ENCODE data around the gene HEPN1.
A peak's percentile ranks its signal among the peaks of the same experiment; 100 is the strongest.

Gene HEPN1

GRCh38 chr11:124899383-124900145 is 19.5 kb upstream of the HEPN1 start:
- no peak for DNase-seq (ENCODE audit: low read depth in 2 of 2)

GRCh38 chr11:124900464-124900863 is 18.6 kb upstream of the HEPN1 start:
- DNase-seq (ENCODE audit: low read depth in 2 of 2) = no peak

- DNase-seq (ENCODE audit: low read depth in 2 of 2) = no peak
These were observed 16.4 kb upstream of the HEPN1 start for GRCh38 chr11:124902616-124903015.

- no peak for DNase-seq (ENCODE audit: low read depth in 2 of 2)
These were observed 3.3 kb upstream of the HEPN1 start for GRCh38 chr11:124915541-124916369.

- no peak for DNase-seq (ENCODE audit: low read depth in 2 of 2)
These were observed 2.7 kb upstream of the HEPN1 start for GRCh38 chr11:124916370-124916710.

- DNase-seq (ENCODE audit: low read depth in 2 of 2) = no peak
These were observed 1.9 kb upstream of the HEPN1 start for GRCh38 chr11:124917115-124917637.

GRCh38 chr11:124919898-124920297 is 848 bp downstream of the HEPN1 start:
- no peak for DNase-seq (ENCODE audit: low read depth in 2 of 2)

GRCh38 chr11:124920356-124920755 is 1.3 kb downstream of the HEPN1 start:
- DNase-seq (ENCODE audit: low read depth in 2 of 2) = no peak

- peak; percentile 68 to 69 for DNase-seq (ENCODE audit: low read depth in 2 of 2)
These were observed 2.0 kb downstream of the HEPN1 start for GRCh38 chr11:124920870-124921609.

GRCh38 chr11:124922831-124923230 is 3.8 kb downstream of the HEPN1 start:
- DNase-seq (ENCODE audit: low read depth in 2 of 2) = no peak

GRCh38 chr11:124923296-124923695 is 4.2 kb downstream of the HEPN1 start:
- DNase-seq (ENCODE audit: low read depth in 2 of 2) = no peak

GRCh38 chr11:124928942-124929665 is 10.1 kb downstream of the HEPN1 start:
- no peak for DNase-seq (ENCODE audit: low read depth in 2 of 2)

- DNase-seq (ENCODE audit: low read depth in 2 of 2) = no peak
These were observed 11.7 kb downstream of the HEPN1 start for GRCh38 chr11:124930799-124931198.

GRCh38 chr11:124934862-124935547 is 16.0 kb downstream of the HEPN1 start:
- no peak for DNase-seq (ENCODE audit: low read depth in 2 of 2)

- DNase-seq (ENCODE audit: low read depth in 2 of 2) = no peak
These were observed 16.8 kb downstream of the HEPN1 start, which contains the start of gene HEPACAM for GRCh38 chr11:124935548-124936514. HEPACAM (minus strand) TSS chr11:124936047; CDS start chr11:124936006, 41 bp downstream.

GRCh38 chr11:124937336-124937935 is 18.4 kb downstream of the HEPN1 start:
- no peak for DNase-seq (ENCODE audit: low read depth in 2 of 2)

- no peak for DNase-seq (ENCODE audit: low read depth in 2 of 2)
These were observed 19.2 kb downstream of the HEPN1 start for GRCh38 chr11:124938206-124938765.

- DNase-seq (ENCODE audit: low read depth in 2 of 2) = no peak
These were observed 19.9 kb downstream of the HEPN1 start for GRCh38 chr11:124938970-124939369.

GRCh38 chr11:124941703-124942102 is 22.7 kb downstream of the HEPN1 start:
- no peak for DNase-seq (ENCODE audit: low read depth in 2 of 2)
